Activated T-helper 1 cell treated with anti-CD3 and anti-CD28 coated beads, Interleukin-12 subunit alpha, Interleukin-12 subunit beta, Interleukin-2, Interleukin-4 antibody, amounts not matched to agents 30 ng/mL and 10 ng/mL and 1 ng/mL, durations not matched to agents 14 hours and 24 hours and 36 hours (primary cell): ENCODE measurements around the gene SNX11. TPM values are rescaled to one million over a fixed set of nuclear protein-coding genes. Genes with fewer than 3 reads are reported as not detected.

ENCODE experiments used
- DNase-seq: peaks from one replicate; pipeline ENCODE4 v3.0.0; 2021; ENCODE audit warnings: low spot score
- H3K27ac Mint-ChIP-seq: one replicate; pipeline ENCODE4 v1.8.0; 2021; ENCODE audit warnings: mild to moderate bottlenecking, mixed read lengths
- H3K27me3 Mint-ChIP-seq: one replicate; pipeline ENCODE4 v1.8.0; 2022; ENCODE audit warnings: mild to moderate bottlenecking, moderate library complexity, mixed read lengths; ENCODE audit not compliant: insufficient read depth
- H3K36me3 Mint-ChIP-seq: one replicate; pipeline ENCODE4 v1.8.0; 2021; ENCODE audit warnings: low read depth, mixed read lengths
- H3K4me1 Mint-ChIP-seq: one replicate; pipeline ENCODE4 v1.8.0; 2021; ENCODE audit warnings: low read depth, mixed read lengths
- H3K4me3 Mint-ChIP-seq: one replicate; pipeline ENCODE4 v1.8.0; 2021; ENCODE audit warnings: mild to moderate bottlenecking, moderate library complexity, mixed read lengths
- H3K9me3 Mint-ChIP-seq: one replicate; pipeline ENCODE4 v1.8.0; 2021; ENCODE audit warnings: mixed read lengths
- intact Hi-C: fragments of 100-400 bp; cut with micrococcal nuclease; formaldehyde crosslinking; loops from one replicate; pipeline ENCODE4 v1.15.1; 2024
- total RNA-seq: library from RNA; stranded (reverse); gene quantifications from 2 replicates; pipeline ENCODE4 v1.2.3, GENCODE V29; 2022

The SNX11 gene
- total RNA-seq, 1 donor from 2014 or later, result 37.1 TPM

- peaks cover 7% of the 10 kb centered on the region for H3K36me3 Mint-ChIP-seq
- DNase-seq, result no peak
- intact Hi-C loops, result loop anchor here (10.0 kb wide), 1 partner anchor 353 kb away; no protein-coding TSS in a partner anchor
- H3K27ac Mint-ChIP-seq, result peak overlapping the region; percentile 76
- H3K27me3 Mint-ChIP-seq, result no peaks in the 10 kb centered on the region
- H3K4me1 Mint-ChIP-seq, result peaks cover 48% of the 10 kb centered on the region
- H3K4me3 Mint-ChIP-seq, result peak overlapping the region; percentile 97
- no peaks in the 10 kb centered on the region for H3K9me3 Mint-ChIP-seq
These were observed 5.4 kb upstream of the SNX11 start for GRCh38 chr17:48102043-48102750.

- Mint-ChIP-seq H3K4me1 (peaks cover 53% of the 10 kb centered on the region), H3K27ac (no peak overlapping the region), H3K9me3 (no peaks in the 10 kb centered on the region), H3K27me3 (no peaks in the 10 kb centered on the region), H3K4me3 (peak overlapping the region; percentile 49), H3K36me3 (peaks cover 11% of the 10 kb centered on the region)
- peak; percentile 19 for DNase-seq
- intact Hi-C loops, result loop anchor here (10.0 kb wide), 1 partner anchor 352 kb away; no protein-coding TSS in a partner anchor
These were observed 4.5 kb upstream of the SNX11 start for GRCh38 chr17:48102798-48103715.

DNA sequence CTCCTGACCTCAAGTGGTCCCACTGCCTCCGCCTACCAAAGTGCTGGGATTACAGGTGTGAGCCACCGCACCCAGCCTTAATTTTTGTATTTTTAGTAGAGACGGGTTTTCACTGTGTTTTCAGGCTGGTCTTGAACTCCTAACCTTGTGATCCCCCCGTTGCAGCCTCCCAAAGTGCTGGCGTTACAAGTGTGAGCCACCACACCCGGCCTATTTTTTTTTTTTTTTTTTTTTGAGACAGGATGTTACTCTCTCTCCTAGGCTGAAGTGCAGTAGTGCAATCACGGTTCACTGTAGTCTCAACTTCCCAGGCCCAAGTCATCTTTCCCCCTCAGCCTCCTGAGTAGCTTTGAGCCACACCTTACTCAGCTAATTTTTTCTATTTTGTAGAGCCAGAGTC is 3.1 kb upstream of the SNX11 start:
- Mint-ChIP-seq H3K9me3 (no peaks in the 10 kb centered on the region), H3K27me3 (no peaks in the 10 kb centered on the region), H3K27ac (no peak overlapping the region), H3K4me1 (peaks cover 63% of the 10 kb centered on the region), H3K4me3 (no peak overlapping the region), H3K36me3 (peaks cover 17% of the 10 kb centered on the region)
- no peak for DNase-seq
- intact Hi-C loops, result loop anchor here (10.0 kb wide), 1 partner anchor 350 kb away; no protein-coding TSS in a partner anchor

DNA sequence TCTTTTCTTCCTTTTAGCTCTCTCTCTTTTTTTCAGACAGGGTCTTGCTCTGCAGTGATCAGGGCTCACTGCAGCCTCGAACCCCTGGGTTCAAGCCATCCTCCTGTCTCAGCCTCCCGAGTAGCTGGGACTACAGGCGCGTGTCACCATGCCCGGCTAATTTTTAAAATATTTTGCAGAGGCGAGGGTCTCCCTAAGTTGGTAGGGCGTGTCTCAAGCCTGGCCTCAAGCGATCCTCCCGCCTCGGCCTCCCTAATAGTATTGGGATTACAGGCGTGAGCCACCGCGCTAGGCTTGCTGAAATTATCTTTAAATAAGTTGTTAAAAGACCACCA is 797 bp upstream of the SNX11 start:
- H3K4me1 Mint-ChIP-seq, result peaks cover 62% of the 10 kb centered on the region
- peak overlapping the region; percentile 100 for H3K4me3 Mint-ChIP-seq
- intact Hi-C loops, result loop anchor here (1.0 to 10.0 kb wide), 6 partner anchors 26 to 348 kb away; partner anchors contain the start of genes NFE2L1, PNPO and SP2
- no peaks in the 10 kb centered on the region for H3K9me3 Mint-ChIP-seq
- H3K27me3 Mint-ChIP-seq, result no peaks in the 10 kb centered on the region
- no peak overlapping the region for H3K27ac Mint-ChIP-seq
- peaks cover 19% of the 10 kb centered on the region for H3K36me3 Mint-ChIP-seq
- DNase-seq, result no peak

GRCh38 chr17:48110761-48111160 is 3.2 kb downstream of the SNX11 start:
- H3K9me3 Mint-ChIP-seq, result no peaks in the 10 kb centered on the region
- no peak overlapping the region for H3K27ac Mint-ChIP-seq
- DNase-seq, result no peak
- peaks cover 55% of the 10 kb centered on the region for H3K4me1 Mint-ChIP-seq
- H3K36me3 Mint-ChIP-seq, result peaks cover 31% of the 10 kb centered on the region
- no peak overlapping the region for H3K4me3 Mint-ChIP-seq
- intact Hi-C loops, result no loop called here
- H3K27me3 Mint-ChIP-seq, result no peaks in the 10 kb centered on the region

DNA sequence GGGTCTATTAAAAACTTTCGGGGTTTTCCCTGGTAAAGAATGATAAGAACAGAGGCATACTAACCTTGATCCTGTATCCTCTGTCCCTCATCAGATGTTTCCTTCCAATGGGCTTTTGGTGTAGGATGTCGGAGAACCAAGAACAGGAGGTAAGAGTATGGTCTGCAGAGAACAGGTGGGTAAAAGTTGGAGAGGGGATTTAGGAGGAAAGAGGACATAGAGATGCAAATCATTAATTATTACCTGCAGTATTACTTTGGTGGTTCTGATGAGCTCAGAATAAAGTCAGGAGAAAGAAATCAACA is 4.3 kb downstream of the SNX11 start:
- peaks cover 31% of the 10 kb centered on the region for H3K36me3 Mint-ChIP-seq
- H3K27me3 Mint-ChIP-seq, result no peaks in the 10 kb centered on the region
- H3K9me3 Mint-ChIP-seq, result no peaks in the 10 kb centered on the region
- peaks cover 52% of the 10 kb centered on the region for H3K4me1 Mint-ChIP-seq
- H3K4me3 Mint-ChIP-seq, result peak overlapping the region; percentile 27
- H3K27ac Mint-ChIP-seq, result peak overlapping the region; percentile 86
- intact Hi-C loops, result no loop called here
- DNase-seq, result no peak

GRCh38 chr17:48113201-48113676 is 5.7 kb downstream of the SNX11 start:
- Mint-ChIP-seq H3K36me3 (peaks cover 31% of the 10 kb centered on the region), H3K4me1 (peaks cover 43% of the 10 kb centered on the region), H3K27me3 (no peaks in the 10 kb centered on the region), H3K4me3 (peak overlapping the region; percentile 15), H3K27ac (peak overlapping the region; percentile 46), H3K9me3 (no peaks in the 10 kb centered on the region)
- intact Hi-C loops, result loop anchor here (1.0 kb wide), 1 partner anchor 18 kb away; no protein-coding TSS in a partner anchor
- DNase-seq, result peak; percentile 57

GRCh38 chr17:48121923-48122664 is 14.5 kb downstream of the SNX11 start:
- H3K36me3 Mint-ChIP-seq, result peaks cover 35% of the 10 kb centered on the region
- no peak overlapping the region for H3K27ac Mint-ChIP-seq

DNA sequence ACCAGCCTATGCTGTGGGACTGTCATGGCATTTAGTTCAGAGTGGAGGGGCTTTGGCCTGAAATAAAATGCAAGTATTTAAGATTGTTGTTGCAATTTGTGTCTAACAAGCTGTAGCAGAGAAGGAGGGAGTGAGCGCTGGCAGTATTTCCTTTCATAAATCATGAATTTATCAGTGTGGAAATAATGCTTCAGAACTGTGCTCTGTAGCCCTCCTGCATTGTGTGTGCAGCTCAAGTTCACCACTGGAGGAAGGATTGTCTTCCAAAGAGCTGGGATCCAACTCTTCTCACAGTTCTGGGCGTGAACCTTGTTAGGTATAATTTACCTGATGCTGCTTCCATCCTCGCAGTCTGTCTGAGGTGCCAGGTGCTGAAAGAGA is 15.1 kb downstream of the SNX11 start:
- Mint-ChIP-seq H3K4me3 (no peak overlapping the region), H3K27ac (no peak overlapping the region), H3K27me3 (no peaks in the 10 kb centered on the region), H3K36me3 (peaks cover 33% of the 10 kb centered on the region), H3K9me3 (no peaks in the 10 kb centered on the region), H3K4me1 (peaks cover 5% of the 10 kb centered on the region)
- DNase-seq, result no peak
- intact Hi-C loops, result no loop called here

More at GRCh38 chr17:48121923-48122664, 14.5 kb downstream of the SNX11 start:
- intact Hi-C loops, result no loop called here
- Mint-ChIP-seq H3K4me1 (peaks cover 5% of the 10 kb centered on the region), H3K27me3 (no peaks in the 10 kb centered on the region), H3K9me3 (no peaks in the 10 kb centered on the region), H3K4me3 (no peak overlapping the region)
- no peak for DNase-seq

DNA sequence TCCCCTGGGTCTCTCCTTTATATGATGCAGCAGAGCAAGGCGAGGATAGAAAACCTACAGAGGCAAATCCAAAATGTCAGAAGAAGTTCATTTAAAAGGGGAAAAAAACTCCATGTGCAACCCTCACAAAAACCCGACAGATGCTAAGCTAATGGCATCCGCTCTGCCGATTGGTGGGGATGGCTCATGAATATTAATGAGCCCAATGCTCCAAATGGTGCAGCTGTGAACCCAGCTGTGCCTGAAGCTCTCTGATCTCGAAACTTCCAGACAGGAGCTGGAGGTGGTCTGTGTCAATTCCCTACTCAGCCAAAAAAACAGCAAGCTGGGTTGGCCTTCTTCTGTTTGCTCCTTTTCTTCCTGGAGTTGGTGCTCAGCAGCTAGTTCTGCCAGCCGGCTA is 15.5 kb downstream of the SNX11 start:
- Mint-ChIP-seq H3K9me3 (no peaks in the 10 kb centered on the region), H3K4me3 (no peak overlapping the region), H3K27me3 (no peaks in the 10 kb centered on the region), H3K36me3 (peaks cover 28% of the 10 kb centered on the region), H3K27ac (peak overlapping the region; percentile 51), H3K4me1 (peaks cover 5% of the 10 kb centered on the region)
- DNase-seq, result no peak
- intact Hi-C loops, result no loop called here

DNA sequence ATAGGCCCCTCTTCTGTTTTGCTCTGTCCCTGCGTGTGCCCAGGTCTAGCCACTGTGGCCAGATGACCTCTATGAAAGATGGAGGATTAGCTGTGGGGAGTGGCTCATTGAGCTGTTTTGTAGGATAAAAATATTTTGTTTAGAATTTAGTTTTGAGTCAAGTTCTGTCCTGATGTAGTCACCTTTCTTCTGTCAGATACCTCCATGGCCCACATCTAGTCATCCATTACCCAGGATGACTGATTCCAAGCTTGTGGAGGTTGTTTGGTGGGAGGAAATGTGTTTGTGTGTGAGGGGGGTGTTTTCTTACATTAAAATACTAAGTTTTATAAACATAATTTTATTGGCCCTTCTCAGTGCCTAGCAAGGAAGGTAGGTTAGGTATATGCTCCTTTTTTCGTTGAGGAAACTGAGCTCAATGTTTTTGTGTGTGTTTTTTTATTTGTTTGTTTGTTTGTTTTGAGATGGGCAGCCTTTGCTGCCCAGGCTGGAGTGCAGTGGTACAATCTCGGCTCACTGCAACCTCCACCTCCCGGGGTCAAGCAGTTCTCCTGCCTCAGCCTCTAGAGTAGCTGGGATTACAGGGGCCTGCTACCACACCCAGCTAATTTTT is 16.3 kb downstream of the SNX11 start:
- Mint-ChIP-seq H3K4me1 (peaks cover 5% of the 10 kb centered on the region), H3K9me3 (no peaks in the 10 kb centered on the region), H3K36me3 (peaks cover 25% of the 10 kb centered on the region), H3K27me3 (no peaks in the 10 kb centered on the region), H3K27ac (peak overlapping the region; percentile 51), H3K4me3 (no peak overlapping the region)
- no peak for DNase-seq
- intact Hi-C loops, result no loop called here

DNA sequence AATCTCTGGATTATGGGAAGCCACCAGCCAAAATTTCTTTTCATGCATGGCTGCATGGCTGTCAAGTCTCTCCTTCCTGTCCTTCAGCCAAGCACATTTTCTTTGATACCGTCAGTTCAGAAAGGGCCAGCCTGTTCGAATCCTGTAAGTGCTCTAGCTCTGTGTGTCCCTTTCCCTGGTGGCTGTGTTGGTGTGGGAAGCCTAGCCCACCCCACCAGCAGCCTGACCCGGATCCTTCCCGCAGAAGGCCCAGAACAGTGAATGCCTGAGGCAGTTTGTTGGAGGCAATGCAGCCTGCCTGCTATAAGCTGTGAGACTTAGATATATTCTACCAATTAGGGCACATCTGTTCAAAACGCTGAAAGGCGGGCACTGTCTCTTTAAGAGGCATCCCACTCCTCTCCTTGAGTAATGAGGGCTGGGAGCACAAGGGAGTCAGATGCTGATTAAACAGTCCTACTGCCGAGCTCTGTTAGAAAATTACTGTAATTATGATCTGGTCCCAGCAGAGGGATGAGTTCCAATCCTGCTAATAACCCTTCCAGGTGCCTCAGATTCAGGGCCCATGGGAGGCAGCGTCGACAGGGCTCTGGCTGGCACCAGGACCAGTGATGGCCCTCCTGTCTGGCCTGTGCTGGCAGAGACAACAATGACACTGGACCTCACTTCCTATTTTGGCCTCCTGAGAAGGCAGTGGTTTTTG is 18.4 kb downstream of the SNX11 start:
- intact Hi-C loops, result no loop called here
- H3K4me1 Mint-ChIP-seq, result peaks cover 6% of the 10 kb centered on the region
- H3K27me3 Mint-ChIP-seq, result no peaks in the 10 kb centered on the region
- no peaks in the 10 kb centered on the region for H3K9me3 Mint-ChIP-seq
- peaks cover 21% of the 10 kb centered on the region for H3K36me3 Mint-ChIP-seq
- no peak for DNase-seq
- H3K4me3 Mint-ChIP-seq, result no peak overlapping the region
- no peak overlapping the region for H3K27ac Mint-ChIP-seq
